ENCODE data around the gene HYAL2.

DNA sequence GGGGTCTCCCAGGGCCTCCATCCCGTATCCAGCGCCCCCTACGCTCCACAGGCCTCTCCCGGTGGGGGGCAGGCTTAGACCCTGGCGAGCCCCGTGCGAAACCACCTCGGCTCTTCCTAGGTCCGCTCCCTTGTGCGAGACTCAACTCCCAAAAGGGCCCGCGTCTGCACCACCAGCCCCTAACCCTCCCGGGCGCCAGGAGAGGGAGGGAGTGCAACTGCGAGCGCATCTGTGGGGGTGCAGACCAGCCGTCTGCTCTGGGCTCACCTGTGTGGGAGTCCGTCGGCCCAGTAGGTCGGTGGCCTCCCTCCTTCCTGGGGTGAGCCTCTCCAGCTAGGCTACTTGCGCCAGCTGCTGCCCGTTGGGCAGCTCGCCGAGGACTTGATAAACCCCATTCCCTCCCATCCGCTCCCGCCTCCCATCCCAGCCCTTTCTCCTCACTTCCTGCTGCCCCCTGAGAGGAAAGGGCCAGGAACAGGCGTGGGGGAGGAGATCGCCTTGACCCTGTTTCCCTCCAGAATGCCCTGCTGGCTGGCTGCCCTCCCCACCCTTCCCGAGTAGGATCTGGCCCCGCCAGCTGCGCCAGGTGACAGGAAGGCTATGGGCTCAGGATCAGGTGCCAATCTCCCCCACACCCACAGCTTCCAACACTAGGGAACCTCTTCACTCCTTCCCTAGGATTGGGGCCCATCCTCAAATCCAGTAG is at the start of gene HYAL2:
- TF ChIP-seq, protein P1, sequence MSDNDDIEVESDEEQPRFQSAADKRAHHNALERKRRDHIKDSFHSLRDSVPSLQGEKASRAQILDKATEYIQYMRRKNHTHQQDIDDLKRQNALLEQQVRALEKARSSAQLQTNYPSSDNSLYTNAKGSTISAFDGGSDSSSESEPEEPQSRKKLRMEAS (IDR thresholded peaks at IDR 0.05; ENCODE audit: low read depth, low read length): no peak
- TF ChIP-seq, protein P2, sequence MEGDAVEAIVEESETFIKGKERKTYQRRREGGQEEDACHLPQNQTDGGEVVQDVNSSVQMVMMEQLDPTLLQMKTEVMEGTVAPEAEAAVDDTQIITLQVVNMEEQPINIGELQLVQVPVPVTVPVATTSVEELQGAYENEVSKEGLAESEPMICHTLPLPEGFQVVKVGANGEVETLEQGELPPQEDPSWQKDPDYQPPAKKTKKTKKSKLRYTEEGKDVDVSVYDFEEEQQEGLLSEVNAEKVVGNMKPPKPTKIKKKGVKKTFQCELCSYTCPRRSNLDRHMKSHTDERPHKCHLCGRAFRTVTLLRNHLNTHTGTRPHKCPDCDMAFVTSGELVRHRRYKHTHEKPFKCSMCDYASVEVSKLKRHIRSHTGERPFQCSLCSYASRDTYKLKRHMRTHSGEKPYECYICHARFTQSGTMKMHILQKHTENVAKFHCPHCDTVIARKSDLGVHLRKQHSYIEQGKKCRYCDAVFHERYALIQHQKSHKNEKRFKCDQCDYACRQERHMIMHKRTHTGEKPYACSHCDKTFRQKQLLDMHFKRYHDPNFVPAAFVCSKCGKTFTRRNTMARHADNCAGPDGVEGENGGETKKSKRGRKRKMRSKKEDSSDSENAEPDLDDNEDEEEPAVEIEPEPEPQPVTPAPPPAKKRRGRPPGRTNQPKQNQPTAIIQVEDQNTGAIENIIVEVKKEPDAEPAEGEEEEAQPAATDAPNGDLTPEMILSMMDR (IDR thresholded peaks at IDR 0.05; ENCODE audit: low read depth, low read length): no peak
- no peak for TF ChIP-seq POLR2A (IDR thresholded peaks at IDR 0.05; ENCODE audit: extremely low read depth, insufficient read length)

Measured in NB4 (cell line).